HEK293 (cell line): ENCODE measurements around the gene TNIK.

Experiments
- YY2 ChIP-seq: fragments of 450-650 bp; formaldehyde crosslinking; IDR thresholded peaks from 2 replicates; pipeline ENCODE4 v1.5.1; 2016; ENCODE audit warnings: missing biosample characterization, missing genetic modification characterization
- ZNF175 ChIP-seq: fragments of 450-650 bp; formaldehyde crosslinking; IDR thresholded peaks from 2 replicates; pipeline ENCODE4 v1.5.1; 2016; ENCODE audit warnings: missing biosample characterization, missing genetic modification characterization
- ZNF776 ChIP-seq: fragments of 450-650 bp; formaldehyde crosslinking; IDR thresholded peaks from 2 replicates; pipeline ENCODE4 v1.5.0; 2017; ENCODE audit warnings: missing biosample characterization, missing genetic modification characterization, borderline replicate concordance
- ZNF785 ChIP-seq: fragments of 450-650 bp; formaldehyde crosslinking; IDR thresholded peaks from 2 replicates; pipeline ENCODE4 v1.5.1; 2016; ENCODE audit warnings: missing biosample characterization, missing genetic modification characterization
- TF ChIP-seq, protein P1 (sequence below): fragments of 450-650 bp; formaldehyde crosslinking; IDR thresholded peaks from 2 replicates; pipeline ENCODE4 v1.5.1; 2016; ENCODE audit warnings: missing biosample characterization, missing genetic modification characterization
- TF ChIP-seq, protein P2 (sequence below): fragments of 450-650 bp; formaldehyde crosslinking; IDR thresholded peaks from 2 replicates; pipeline ENCODE4 v1.5.1; 2016; ENCODE audit warnings: missing biosample characterization, missing genetic modification characterization
- TF ChIP-seq, protein P3 (sequence below): fragments of 450-650 bp; formaldehyde crosslinking; IDR thresholded peaks from 2 replicates; pipeline ENCODE4 v1.5.1; 2016; ENCODE audit warnings: missing biosample characterization, missing genetic modification characterization

DNA sequence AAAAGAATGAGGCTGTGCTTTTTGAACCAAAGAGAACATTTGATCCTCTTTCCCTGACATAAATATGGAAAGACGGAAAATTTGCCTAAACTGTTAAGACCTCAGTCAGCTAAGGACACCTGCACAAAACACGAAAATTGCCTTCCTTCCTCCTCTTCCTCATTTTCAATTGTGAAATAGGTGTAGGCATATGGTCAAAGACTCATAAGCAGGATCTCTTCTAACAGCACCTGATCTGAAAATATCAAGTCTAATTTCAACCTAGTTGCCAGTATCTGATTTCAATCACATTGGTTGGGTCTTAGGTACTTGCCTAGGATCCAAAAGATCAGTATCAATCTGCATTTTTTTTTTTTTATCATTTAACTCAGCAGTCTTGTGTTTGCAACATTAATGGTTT is 218.0 kb downstream of the TNIK start:
- TF ChIP-seq, protein P1, sequence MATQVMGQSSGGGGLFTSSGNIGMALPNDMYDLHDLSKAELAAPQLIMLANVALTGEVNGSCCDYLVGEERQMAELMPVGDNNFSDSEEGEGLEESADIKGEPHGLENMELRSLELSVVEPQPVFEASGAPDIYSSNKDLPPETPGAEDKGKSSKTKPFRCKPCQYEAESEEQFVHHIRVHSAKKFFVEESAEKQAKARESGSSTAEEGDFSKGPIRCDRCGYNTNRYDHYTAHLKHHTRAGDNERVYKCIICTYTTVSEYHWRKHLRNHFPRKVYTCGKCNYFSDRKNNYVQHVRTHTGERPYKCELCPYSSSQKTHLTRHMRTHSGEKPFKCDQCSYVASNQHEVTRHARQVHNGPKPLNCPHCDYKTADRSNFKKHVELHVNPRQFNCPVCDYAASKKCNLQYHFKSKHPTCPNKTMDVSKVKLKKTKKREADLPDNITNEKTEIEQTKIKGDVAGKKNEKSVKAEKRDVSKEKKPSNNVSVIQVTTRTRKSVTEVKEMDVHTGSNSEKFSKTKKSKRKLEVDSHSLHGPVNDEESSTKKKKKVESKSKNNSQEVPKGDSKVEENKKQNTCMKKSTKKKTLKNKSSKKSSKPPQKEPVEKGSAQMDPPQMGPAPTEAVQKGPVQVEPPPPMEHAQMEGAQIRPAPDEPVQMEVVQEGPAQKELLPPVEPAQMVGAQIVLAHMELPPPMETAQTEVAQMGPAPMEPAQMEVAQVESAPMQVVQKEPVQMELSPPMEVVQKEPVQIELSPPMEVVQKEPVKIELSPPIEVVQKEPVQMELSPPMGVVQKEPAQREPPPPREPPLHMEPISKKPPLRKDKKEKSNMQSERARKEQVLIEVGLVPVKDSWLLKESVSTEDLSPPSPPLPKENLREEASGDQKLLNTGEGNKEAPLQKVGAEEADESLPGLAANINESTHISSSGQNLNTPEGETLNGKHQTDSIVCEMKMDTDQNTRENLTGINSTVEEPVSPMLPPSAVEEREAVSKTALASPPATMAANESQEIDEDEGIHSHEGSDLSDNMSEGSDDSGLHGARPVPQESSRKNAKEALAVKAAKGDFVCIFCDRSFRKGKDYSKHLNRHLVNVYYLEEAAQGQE (tag by site-specific recombination) = no peak
- TF ChIP-seq YY2 = no peak
- TF ChIP-seq, protein P2, sequence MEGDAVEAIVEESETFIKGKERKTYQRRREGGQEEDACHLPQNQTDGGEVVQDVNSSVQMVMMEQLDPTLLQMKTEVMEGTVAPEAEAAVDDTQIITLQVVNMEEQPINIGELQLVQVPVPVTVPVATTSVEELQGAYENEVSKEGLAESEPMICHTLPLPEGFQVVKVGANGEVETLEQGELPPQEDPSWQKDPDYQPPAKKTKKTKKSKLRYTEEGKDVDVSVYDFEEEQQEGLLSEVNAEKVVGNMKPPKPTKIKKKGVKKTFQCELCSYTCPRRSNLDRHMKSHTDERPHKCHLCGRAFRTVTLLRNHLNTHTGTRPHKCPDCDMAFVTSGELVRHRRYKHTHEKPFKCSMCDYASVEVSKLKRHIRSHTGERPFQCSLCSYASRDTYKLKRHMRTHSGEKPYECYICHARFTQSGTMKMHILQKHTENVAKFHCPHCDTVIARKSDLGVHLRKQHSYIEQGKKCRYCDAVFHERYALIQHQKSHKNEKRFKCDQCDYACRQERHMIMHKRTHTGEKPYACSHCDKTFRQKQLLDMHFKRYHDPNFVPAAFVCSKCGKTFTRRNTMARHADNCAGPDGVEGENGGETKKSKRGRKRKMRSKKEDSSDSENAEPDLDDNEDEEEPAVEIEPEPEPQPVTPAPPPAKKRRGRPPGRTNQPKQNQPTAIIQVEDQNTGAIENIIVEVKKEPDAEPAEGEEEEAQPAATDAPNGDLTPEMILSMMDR (tag by site-specific recombination) = no peak
- TF ChIP-seq ZNF776 (tag by site-specific recombination) = no peak
- no peak for TF ChIP-seq ZNF785 (tag by site-specific recombination)
- TF ChIP-seq ZNF175 (tag by site-specific recombination) = no peak
- TF ChIP-seq, protein P3, sequence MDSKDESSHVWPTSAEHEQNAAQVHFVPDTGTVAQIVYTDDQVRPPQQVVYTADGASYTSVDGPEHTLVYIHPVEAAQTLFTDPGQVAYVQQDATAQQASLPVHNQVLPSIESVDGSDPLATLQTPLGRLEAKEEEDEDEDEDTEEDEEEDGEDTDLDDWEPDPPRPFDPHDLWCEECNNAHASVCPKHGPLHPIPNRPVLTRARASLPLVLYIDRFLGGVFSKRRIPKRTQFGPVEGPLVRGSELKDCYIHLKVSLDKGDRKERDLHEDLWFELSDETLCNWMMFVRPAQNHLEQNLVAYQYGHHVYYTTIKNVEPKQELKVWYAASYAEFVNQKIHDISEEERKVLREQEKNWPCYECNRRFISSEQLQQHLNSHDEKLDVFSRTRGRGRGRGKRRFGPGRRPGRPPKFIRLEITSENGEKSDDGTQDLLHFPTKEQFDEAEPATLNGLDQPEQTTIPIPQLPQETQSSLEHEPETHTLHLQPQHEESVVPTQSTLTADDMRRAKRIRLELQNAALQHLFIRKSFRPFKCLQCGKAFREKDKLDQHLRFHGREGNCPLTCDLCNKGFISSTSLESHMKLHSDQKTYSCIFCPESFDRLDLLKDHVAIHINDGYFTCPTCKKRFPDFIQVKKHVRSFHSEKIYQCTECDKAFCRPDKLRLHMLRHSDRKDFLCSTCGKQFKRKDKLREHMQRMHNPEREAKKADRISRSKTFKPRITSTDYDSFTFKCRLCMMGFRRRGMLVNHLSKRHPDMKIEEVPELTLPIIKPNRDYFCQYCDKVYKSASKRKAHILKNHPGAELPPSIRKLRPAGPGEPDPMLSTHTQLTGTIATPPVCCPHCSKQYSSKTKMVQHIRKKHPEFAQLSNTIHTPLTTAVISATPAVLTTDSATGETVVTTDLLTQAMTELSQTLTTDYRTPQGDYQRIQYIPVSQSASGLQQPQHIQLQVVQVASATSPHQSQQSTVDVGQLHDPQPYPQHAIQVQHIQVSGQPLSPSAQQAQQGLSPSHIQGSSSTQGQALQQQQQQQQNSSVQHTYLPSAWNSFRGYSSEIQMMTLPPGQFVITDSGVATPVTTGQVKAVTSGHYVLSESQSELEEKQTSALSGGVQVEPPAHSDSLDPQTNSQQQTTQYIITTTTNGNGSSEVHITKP (tag by site-specific recombination) = no peak
